Stomach (tissue), 19 donors: ENCODE results near the gene OR2J3. TPM values are rescaled to one million over a fixed set of nuclear protein-coding genes. Genes with fewer than 3 reads are reported as not detected.

ENCODE experiments used
- DNase-seq, 2 donors: peaks; one replicate each; pipeline versions ENCODE4 v3.0.0 to v3.0.0-alpha.2; 2013 to 2019
- H3K27ac ChIP-seq, 5 donors: fragments of 200-600 bp in 4 of 5; sonication (generic) in 4 of 5; one replicate each; pipeline ENCODE4 v1.5.1; 2013 to 2019; ENCODE audit warnings: mild to moderate bottlenecking in 1 of 5, moderate library complexity in 1 of 5
- H3K27me3 ChIP-seq, 3 donors: fragments of 200-600 bp; sonication (generic); one replicate each; pipeline ENCODE4 v1.5.1; 2017 to 2019; ENCODE audit warnings: mixed run types in 1 of 3
- H3K36me3 ChIP-seq, 4 donors: fragments of 200-600 bp; sonication (generic); 1 replicate in 3 of 4; 2 replicates in 1 of 4; pipeline ENCODE4 v1.5.1; 2016 to 2019
- H3K4me1 ChIP-seq, 4 donors: fragments of 200-600 bp; sonication (generic); one replicate each; pipeline ENCODE4 v1.5.1; 2016 to 2019
- H3K4me3 ChIP-seq, 4 donors: fragments of 200-600 bp; sonication (generic) in 3 of 4; one replicate each; pipeline ENCODE4 v1.5.1; 2016 to 2019; ENCODE audit warnings: mild to moderate bottlenecking in 1 of 4
- H3K9me3 ChIP-seq, 4 donors: fragments of 200-600 bp; sonication (generic); one replicate each; pipeline ENCODE4 v1.5.1; 2016 to 2019
- CTCF ChIP-seq, 7 experiments: fragments of 450-650 bp in 4 of 7; fragments of 200-600 bp in 3 of 7; sonication (generic) in 3 of 7; IDR thresholded peaks; one replicate each; pipeline ENCODE4 v1.5.1; 2016 to 2019; ENCODE audit warnings: antibody characterized with exemption in 7 of 7, control low read depth in 2 of 7, mild to moderate bottlenecking in 1 of 7
- EP300 ChIP-seq: sonication (generic); formaldehyde crosslinking; IDR thresholded peaks from one replicate; pipeline ENCODE4 v1.6.1; 2017; ENCODE audit warnings: antibody characterized with exemption
- POLR2A ChIP-seq, 4 donors: fragments of 450-650 bp; IDR thresholded peaks; one replicate each; pipeline ENCODE4 v1.6.1; 2016; ENCODE audit warnings: antibody characterized with exemption in 4 of 4, control low read depth in 2 of 4, mild to moderate bottlenecking in 1 of 4, moderate library complexity in 1 of 4
- POLR2AphosphoS5 ChIP-seq, 3 donors: sonication (generic); formaldehyde crosslinking; IDR thresholded peaks; one replicate each; pipeline ENCODE4 v1.6.1; 2016; ENCODE audit warnings: antibody characterized with exemption in 3 of 3
- WGBS, 5 donors: extraction: QIAGEN DNeasy Blood & Tissue Kit in 3 of 5; methylation state at CpG; one replicate each; pipeline versions ENCODE4 v1.1.5 to v1.1.7; 2013 to 2018; 5-methylcytosine and 5-hydroxymethylcytosine counted together
- intact Hi-C: fragments of 100-400 bp; cut with DNase I; formaldehyde crosslinking; loops from one replicate; pipeline ENCODE4 v1.15.1; 2023; ENCODE audit warnings: low total_unique reads
- long read RNA-seq, 10 donors: transcript quantifications; one replicate each; lab custom pipeline, GENCODE V29; 2026
- polyA plus RNA-seq, 3 donors: library from polyadenylated mRNA; stranded (reverse); fragments of 200-250 nt; gene quantifications; one replicate each; pipeline ENCODE4 v1.2.3, GENCODE V29; 2013
- total RNA-seq, 5 donors: library from RNA; depleted of rRNA; stranded (reverse); fragments of >200 nt; gene quantifications; one replicate each; pipeline versions ENCODE4 v1.1.0 to v1.2.3, GENCODE V29; 2014 to 2016
- donor health status: healthy with polysubstance abuse.
- donor health status: Bipolar disorder and iron deficiency.
- donor health status: healthy.

Gene OR2J3
- total RNA-seq = not detected
- not detected for polyA plus RNA-seq
- long read RNA-seq, donor 1 = 0 reads
- long read RNA-seq, donor 2 = 0 reads
- long read RNA-seq, donor 3 = 0 reads
- long read RNA-seq, donor 4 = 0 reads
- long read RNA-seq, donor 5 = 0 reads
- long read RNA-seq, donor 6 = 0 reads
- long read RNA-seq, donor 7 = 0 reads
- long read RNA-seq, donor 8 = 0 reads
- long read RNA-seq, donor 9 = 0 reads
- long read RNA-seq, donor 10 = 0 reads

- no peaks in the 10 kb centered on the region for H3K4me1 ChIP-seq
- DNase-seq = no peak
- TF ChIP-seq EP300 (no peak), POLR2A (IDR thresholded peaks at IDR 0.05) (no peak), CTCF (IDR thresholded peaks at IDR 0.05) (no peak), POLR2AphosphoS5 (IDR thresholded peaks at IDR 0.05) (no peak)
- intact Hi-C loops = no loop called here
- no peaks in the 10 kb centered on the region for H3K36me3 ChIP-seq
- no peak within 1 kb of the TSS for H3K4me3 ChIP-seq
- 19 to 35% (median 28%) methylated on average over 1 of the region's 1 CpG for WGBS, 5 donors
- H3K9me3 ChIP-seq = no peaks in the 10 kb centered on the region
- no peak within 1 kb of the TSS for H3K27ac ChIP-seq
- H3K27me3 ChIP-seq = no peaks in the 10 kb centered on the region
Observed at GRCh38 chr6:29107758-29108157, at the start of gene OR2J3. TSS of gene OR2J3 (plus strand) at chr6:29108058. CDS start at chr6:29111891, 3,833 bp downstream.

DNA sequence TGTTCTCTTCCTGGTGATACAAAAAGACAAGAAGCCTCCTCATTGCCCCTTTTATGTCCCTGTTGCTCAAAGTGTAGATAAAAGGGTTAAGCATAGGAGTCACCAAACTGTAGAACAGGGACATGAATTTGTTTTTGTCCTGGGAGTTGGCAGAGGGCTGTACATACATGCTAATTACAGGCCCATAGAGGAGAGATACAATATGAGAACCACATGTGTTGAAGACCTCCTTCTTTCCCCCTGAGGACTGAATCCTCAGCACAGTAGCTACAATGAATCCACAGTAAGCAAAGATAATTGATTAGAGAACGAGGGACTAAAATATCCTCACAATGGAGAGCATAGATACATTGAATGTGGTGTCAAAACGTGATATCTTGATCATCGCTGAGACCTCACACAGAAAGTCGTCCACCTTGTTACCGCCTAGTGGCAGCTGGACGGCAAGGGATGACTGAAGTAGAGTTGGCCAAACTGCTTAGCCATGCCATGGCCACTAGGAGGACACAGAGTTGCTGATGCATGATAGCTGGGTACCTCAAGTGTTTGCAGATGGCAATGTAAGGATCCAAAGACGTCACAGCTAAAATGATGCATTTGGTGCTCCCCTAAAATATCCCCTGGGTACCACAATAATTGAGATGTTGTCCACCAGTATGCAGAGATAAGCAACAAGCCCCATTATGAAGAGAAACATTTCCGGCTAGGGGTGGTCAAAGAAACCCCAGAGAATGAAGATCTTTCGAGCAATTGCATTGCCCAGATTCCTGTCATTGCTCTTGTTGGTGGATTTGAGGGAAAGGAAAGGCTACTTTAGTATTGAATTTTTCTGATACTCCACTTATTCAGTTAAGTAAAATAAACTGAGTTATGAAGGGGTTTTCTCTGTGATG lies 35.8 kb upstream of the OR2J3 start:
- Histone ChIP-seq H3K36me3 (no peaks in the 10 kb centered on the region), H3K4me3 (no peak overlapping the region), H3K9me3 (no peaks in the 10 kb centered on the region), H3K27me3 (no peaks in the 10 kb centered on the region), H3K4me1 (no peaks in the 10 kb centered on the region), H3K27ac (no peak overlapping the region)
- intact Hi-C loops = no loop called here
- 28 to 35% (median 31%) methylated on average over 9 of the region's 9 CpGs for WGBS, 5 donors
- DNase-seq = peak in 1 of 2 donors; percentile 12
- TF ChIP-seq EP300 = no peak
- TF ChIP-seq CTCF (IDR thresholded peaks at IDR 0.05) = peak in 2 of 7 experiments; percentile 21 to 24

DNA sequence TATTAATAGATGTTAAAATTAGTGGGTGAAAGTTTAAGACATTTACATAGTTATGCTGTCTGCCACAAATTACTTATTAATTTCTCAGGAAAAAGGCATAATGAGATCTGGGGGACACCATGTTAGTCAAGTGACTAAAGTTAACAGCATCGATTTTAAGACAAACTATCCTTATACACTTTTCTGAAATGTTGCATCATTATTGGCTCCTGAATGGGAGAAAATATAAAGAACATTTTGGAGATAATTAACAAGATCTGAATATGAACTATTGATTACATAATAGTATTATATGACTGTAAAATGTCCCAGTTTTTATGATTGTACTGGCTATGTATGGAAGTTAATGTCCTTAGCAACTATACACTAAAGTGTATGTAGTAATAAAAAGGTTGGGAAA lies 28.7 kb upstream of the OR2J3 start:
- H3K27me3 ChIP-seq = peaks cover 0 to 3% (median 0%) of the 10 kb centered on the region in 3 donors
- 79 to 90% (median 84%) methylated on average over 1 of the region's 1 CpG for WGBS, 5 donors
- no peak overlapping the region for H3K27ac ChIP-seq
- intact Hi-C loops = no loop called here
- H3K4me1 ChIP-seq = no peaks in the 10 kb centered on the region
- no peak overlapping the region for H3K4me3 ChIP-seq
- TF ChIP-seq POLR2AphosphoS5 (IDR thresholded peaks at IDR 0.05) = no peak
- TF ChIP-seq POLR2A (IDR thresholded peaks at IDR 0.05) = no peak
- TF ChIP-seq CTCF (IDR thresholded peaks at IDR 0.05) = no peak
- no peak for TF ChIP-seq EP300
- H3K9me3 ChIP-seq = peaks cover 0 to 6% (median 0%) of the 10 kb centered on the region in 4 donors
- H3K36me3 ChIP-seq = no peaks in the 10 kb centered on the region
- no peak for DNase-seq

GRCh38 chr6:29081312-29081711 lies 26.5 kb upstream of the OR2J3 start:
- no peaks in the 10 kb centered on the region for H3K36me3 ChIP-seq
- no peak overlapping the region for H3K4me3 ChIP-seq
- peaks cover 0 to 3% (median 0%) of the 10 kb centered on the region in 3 donors for H3K27me3 ChIP-seq
- no peak for DNase-seq
- peaks cover 0 to 6% (median 0%) of the 10 kb centered on the region in 4 donors for H3K9me3 ChIP-seq
- no peak for TF ChIP-seq EP300
- TF ChIP-seq POLR2AphosphoS5 (IDR thresholded peaks at IDR 0.05) = no peak
- TF ChIP-seq CTCF (IDR thresholded peaks at IDR 0.05) = no peak
- TF ChIP-seq POLR2A (IDR thresholded peaks at IDR 0.05) = no peak
- no peaks in the 10 kb centered on the region for H3K4me1 ChIP-seq
- no peak overlapping the region for H3K27ac ChIP-seq
- intact Hi-C loops = no loop called here
